ENCODE measurements around the gene MSH6.
"Not testable (repeated sequence)": the region's sequence is repeated elsewhere in the genome, so short reads cannot be mapped to it uniquely, and the experiment has no call there.

The MSH6 gene

DNA sequence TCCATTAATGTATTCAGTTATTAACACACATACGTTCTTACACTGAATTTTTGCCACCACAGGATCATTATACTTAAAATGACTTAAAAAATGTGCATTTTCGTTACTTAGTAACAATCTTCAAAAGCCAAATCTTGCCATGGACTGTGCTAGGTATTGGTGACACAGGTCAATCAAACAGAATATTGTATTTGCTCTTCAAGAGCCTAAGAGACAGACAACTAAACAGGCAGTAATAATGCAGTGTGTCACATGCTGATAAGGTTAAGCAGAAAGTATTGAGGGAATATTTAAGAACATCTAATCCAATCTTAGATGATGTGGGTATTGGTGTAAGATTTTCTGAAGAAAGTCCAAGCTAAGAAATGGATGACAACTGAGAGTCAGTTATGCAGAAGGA lies 66.4 kb downstream of the MSH6 start:
- DNase-seq = no peak

DNA sequence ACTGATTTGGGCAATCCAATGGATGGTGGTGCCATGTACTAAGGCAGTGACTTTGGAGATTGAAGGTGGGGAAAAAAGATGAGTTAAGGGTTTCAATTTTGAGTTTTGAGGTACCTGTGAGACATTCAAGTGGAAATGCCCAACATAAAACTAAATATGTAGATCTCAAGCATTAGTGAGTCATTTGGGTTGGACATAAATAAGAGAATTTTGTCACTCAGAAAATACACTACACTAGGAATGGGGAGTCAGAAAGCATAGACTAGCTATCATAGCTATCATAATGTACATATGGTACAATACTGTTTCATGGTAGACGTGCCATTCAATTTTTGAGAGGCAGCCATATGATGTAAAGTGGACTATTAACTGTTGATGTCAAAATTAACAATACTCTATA lies 67.3 kb downstream of the MSH6 start:
- no peak for DNase-seq

DNA sequence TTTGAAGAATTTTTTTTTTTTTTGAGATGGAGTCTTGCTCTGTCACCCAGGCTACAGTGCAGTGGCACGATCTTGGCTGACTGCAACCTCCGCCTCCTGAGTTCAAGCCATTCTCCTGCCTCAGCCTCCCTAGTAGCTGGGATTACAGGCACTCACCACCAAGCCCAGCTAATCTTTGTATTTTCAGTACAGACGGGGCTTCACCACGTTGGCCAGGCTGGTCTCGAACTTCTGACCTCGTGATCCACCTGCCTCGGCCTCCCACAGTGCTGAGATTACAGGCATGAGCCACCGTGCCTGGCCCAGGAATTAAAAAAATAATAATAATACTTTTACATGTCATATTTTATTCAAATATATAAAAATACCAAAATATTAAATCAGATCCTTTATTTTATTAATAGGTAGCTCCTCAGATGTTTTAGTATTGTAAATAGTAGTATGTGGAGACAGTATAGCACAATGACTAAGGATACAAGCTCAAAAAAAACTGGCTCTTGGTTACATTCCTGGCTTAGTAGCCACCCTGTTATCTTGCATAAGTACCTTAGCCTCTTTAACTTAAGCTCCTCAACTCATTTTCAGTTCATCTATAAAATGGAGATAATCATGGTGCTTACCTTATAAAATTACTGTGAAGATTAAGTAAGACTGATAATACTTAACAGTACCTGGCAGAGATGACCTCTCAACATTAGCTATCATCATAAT lies 70.3 kb downstream of the MSH6 start:
- not testable (repeated sequence) for DNase-seq

Data from cortex of kidney (tissue), 1 donor.